HCT116 (cell line): Measurements from ENCODE around the gene TMOD1.

ENCODE experiments used
- CBX3 ChIP-seq: IDR thresholded peaks from 2 replicates; pipeline ENCODE4 v1.6.1; 2012; ENCODE audit warnings: low read depth
- POLR2A ChIP-seq: IDR thresholded peaks from 2 replicates; pipeline ENCODE4 v1.7.0; 2011; ENCODE audit warnings: borderline replicate concordance; ENCODE audit not compliant: insufficient read depth, insufficient read length; ENCODE audit errors: extremely low read depth
- POLR2AphosphoS5 ChIP-seq: IDR thresholded peaks from 2 replicates; pipeline ENCODE4 v1.6.1; 2011; ENCODE audit warnings: mild to moderate bottlenecking, low read depth, low read length, moderate library complexity
- TF ChIP-seq, protein P1 (sequence below): IDR thresholded peaks from 2 replicates; pipeline ENCODE4 v1.6.1; 2012; ENCODE audit warnings: low read depth
- TF ChIP-seq, protein P2 (sequence below), 3 experiments: fragments of 200-600 bp in 1 of 3; sonication (generic) in 1 of 3; IDR thresholded peaks in 2 of 3; conservative IDR thresholded peaks in 1 of 3; 2 replicates each; pipeline ENCODE4 v1.5.1; 2012 to 2017; ENCODE audit warnings: low read depth in 2 of 3, low read length in 2 of 3, antibody characterized with exemption in 1 of 3, borderline replicate concordance in 1 of 3, control low read depth in 1 of 3, mild to moderate bottlenecking in 1 of 3, mixed read lengths in 1 of 3, mixed run types in 1 of 3, moderate library complexity in 1 of 3; ENCODE audit not compliant: insufficient read depth in 1 of 3
- TF ChIP-seq, protein P3 (sequence below): IDR thresholded peaks from 2 replicates; pipeline ENCODE4 v1.6.1; 2012

DNA sequence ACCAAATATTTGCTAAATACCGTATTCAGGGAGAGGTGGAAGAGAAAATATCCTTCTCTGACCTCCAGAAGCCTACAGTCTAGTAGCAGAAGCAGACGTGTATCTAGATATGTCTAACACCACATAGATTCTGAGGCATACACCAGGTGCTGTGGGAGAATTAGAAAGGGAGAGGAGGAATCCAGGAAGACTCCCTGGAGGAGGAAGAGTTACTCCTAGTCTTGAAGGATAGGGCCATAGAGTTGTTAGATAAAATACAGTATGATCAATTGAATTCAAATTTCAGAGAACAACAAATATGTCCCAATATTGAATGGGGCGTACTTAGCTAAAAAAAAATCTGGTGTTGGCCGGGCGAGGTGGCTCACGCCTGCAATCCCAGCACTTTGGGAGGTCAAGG, 58.7 kb downstream of the TMOD1 start:
- TF ChIP-seq CBX3 (no peak), POLR2AphosphoS5 (no peak), POLR2A (no peak)
- TF ChIP-seq, protein P1, sequence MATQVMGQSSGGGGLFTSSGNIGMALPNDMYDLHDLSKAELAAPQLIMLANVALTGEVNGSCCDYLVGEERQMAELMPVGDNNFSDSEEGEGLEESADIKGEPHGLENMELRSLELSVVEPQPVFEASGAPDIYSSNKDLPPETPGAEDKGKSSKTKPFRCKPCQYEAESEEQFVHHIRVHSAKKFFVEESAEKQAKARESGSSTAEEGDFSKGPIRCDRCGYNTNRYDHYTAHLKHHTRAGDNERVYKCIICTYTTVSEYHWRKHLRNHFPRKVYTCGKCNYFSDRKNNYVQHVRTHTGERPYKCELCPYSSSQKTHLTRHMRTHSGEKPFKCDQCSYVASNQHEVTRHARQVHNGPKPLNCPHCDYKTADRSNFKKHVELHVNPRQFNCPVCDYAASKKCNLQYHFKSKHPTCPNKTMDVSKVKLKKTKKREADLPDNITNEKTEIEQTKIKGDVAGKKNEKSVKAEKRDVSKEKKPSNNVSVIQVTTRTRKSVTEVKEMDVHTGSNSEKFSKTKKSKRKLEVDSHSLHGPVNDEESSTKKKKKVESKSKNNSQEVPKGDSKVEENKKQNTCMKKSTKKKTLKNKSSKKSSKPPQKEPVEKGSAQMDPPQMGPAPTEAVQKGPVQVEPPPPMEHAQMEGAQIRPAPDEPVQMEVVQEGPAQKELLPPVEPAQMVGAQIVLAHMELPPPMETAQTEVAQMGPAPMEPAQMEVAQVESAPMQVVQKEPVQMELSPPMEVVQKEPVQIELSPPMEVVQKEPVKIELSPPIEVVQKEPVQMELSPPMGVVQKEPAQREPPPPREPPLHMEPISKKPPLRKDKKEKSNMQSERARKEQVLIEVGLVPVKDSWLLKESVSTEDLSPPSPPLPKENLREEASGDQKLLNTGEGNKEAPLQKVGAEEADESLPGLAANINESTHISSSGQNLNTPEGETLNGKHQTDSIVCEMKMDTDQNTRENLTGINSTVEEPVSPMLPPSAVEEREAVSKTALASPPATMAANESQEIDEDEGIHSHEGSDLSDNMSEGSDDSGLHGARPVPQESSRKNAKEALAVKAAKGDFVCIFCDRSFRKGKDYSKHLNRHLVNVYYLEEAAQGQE: no peak
- TF ChIP-seq, protein P2, sequence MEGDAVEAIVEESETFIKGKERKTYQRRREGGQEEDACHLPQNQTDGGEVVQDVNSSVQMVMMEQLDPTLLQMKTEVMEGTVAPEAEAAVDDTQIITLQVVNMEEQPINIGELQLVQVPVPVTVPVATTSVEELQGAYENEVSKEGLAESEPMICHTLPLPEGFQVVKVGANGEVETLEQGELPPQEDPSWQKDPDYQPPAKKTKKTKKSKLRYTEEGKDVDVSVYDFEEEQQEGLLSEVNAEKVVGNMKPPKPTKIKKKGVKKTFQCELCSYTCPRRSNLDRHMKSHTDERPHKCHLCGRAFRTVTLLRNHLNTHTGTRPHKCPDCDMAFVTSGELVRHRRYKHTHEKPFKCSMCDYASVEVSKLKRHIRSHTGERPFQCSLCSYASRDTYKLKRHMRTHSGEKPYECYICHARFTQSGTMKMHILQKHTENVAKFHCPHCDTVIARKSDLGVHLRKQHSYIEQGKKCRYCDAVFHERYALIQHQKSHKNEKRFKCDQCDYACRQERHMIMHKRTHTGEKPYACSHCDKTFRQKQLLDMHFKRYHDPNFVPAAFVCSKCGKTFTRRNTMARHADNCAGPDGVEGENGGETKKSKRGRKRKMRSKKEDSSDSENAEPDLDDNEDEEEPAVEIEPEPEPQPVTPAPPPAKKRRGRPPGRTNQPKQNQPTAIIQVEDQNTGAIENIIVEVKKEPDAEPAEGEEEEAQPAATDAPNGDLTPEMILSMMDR (IDR thresholded peaks at IDR 0.05 in 2 of 3, conservative IDR thresholded peaks at IDR 0.05 in 1 of 3; ENCODE audit: borderline replicate concordance in 1 of 3, insufficient read depth in 1 of 3, low read depth in 2 of 3, low read length in 2 of 3): no peak
- TF ChIP-seq, protein P3, sequence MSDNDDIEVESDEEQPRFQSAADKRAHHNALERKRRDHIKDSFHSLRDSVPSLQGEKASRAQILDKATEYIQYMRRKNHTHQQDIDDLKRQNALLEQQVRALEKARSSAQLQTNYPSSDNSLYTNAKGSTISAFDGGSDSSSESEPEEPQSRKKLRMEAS: no peak
